Spleen (tissue), 7 donors: ENCODE measurements around the gene GYPB.
"Not testable (repeated sequence)": the region's sequence is repeated elsewhere in the genome, so short reads cannot be mapped to it uniquely, and the experiment has no call there.

Source experiments
- CTCF ChIP-seq, 11 experiments: fragments of 200-600 bp in 7 of 11; fragments of 450-650 bp in 4 of 11; sonication (generic) in 4 of 11; IDR thresholded peaks in 8 of 11; conservative IDR thresholded peaks in 3 of 11; 1 replicate in 7 of 11; 2 replicates in 4 of 11; pipeline versions ENCODE4 v1.4.0 to v1.8.0; 2016 to 2021; ENCODE audit warnings: antibody characterized with exemption in 11 of 11, inconsistent platforms in 4 of 11, mild to moderate bottlenecking in 1 of 11
- POLR2A ChIP-seq, 3 donors: fragments of 450-650 bp; IDR thresholded peaks; one replicate each; pipeline ENCODE4 v1.5.1; 2017; ENCODE audit warnings: antibody characterized with exemption in 3 of 3, mild to moderate bottlenecking in 1 of 3
- donor health status: DM: no; HTN: no; CAD: no; lungs with moderate emphysema.
- donor health status: DM: no; HTN: no; CAD: no.
- donor health status: DM: no; HTN: no; CAD: no.

GRCh38 chr4:143990717-143991116 is 28.5 kb downstream of the GYPB start:
- TF ChIP-seq CTCF (IDR thresholded peaks at IDR 0.05 in 8 of 11, conservative IDR thresholded peaks at IDR 0.05 in 3 of 11); POLR2A (IDR thresholded peaks at IDR 0.05): not testable (repeated sequence)
